ENCODE data around the gene TOB1. TPM values are rescaled to one million over a fixed set of nuclear protein-coding genes. Genes with fewer than 3 reads are reported as not detected.

TOB1 gene
- total and polyA plus RNA-seq, 12 donors = 15.6 to 134 (median 97.8) TPM

DNA sequence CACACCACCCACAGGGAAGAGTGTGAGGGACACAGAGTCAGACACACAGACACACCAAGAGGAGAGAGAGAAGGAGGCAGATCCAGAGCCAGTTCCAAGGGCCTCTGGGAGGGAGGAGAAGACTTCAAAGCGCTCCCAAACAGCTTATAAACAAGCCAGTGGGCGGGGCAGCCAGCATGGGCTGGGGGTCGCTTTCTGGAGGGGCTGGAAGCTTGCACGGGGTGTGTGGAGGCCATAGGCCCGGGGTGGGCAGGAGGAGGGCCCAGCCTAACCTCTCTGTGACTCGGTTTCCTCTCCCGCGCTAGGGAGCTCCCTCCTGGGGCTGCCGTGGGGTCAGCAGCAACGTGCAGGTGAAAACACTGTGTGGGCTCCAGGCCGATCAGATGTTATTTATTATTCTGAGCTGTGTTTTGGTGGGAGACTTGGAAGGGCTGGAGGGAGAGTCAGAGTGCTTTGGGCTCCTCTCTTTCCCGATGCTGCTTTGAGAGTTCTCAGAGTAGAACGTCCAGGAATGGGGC, 33.2 kb downstream of the TOB1 start:
- WGBS, 2 donors = 80 to 82% methylated on average over 13 of the region's 13 CpGs
- intact Hi-C loops (cut with DNase I) = no loop called here

DNA sequence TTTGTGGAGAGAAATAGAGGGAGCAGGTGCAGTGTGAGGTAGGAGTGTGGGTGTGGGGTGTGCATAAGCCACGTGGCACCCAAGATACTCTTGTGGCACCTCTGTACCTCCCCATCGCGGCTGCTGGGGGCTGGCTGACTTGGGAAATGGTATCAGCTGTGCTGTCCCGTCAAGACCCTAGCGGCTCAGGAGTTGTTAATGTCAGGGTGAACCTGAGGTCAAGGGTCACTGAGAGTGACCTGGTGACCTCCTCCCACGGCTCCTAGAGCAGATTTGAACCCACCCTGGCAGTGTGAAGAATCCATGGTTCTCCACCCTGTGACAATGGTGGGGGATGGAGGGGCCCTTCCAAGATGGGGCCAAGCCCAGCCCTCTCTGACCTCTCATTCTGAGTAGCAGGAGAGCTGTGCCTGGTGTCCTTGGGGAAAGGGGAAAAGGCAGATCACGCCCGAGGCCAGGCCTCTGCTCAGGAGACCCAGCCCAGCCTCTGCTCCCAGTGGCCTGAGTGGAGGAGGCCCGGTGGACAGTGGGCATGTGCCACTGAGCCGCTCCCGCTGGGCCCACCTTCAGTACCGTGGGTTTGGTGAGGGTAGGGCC, 33.8 kb downstream of the TOB1 start:
- WGBS, 2 donors = 92 to 93% methylated on average over 12 of the region's 12 CpGs
- intact Hi-C loops (cut with DNase I) = no loop called here
- ATAC-seq (no peak), DNase-seq (no peak)
- no peak overlapping the region for H3K27ac ChIP-seq
- H3K36me3 ChIP-seq = no peaks in the 10 kb centered on the region
- peaks cover 2 to 46% (median 6%) of the 10 kb centered on the region in 9 donors for H3K4me1 ChIP-seq
- H3K9me3 ChIP-seq = no peaks in the 10 kb centered on the region
- no peak overlapping the region for H3K4me3 ChIP-seq
- peaks cover 0 to 14% (median 7%) of the 10 kb centered on the region in 7 donors for H3K27me3 ChIP-seq
- TF ChIP-seq, protein P1, sequence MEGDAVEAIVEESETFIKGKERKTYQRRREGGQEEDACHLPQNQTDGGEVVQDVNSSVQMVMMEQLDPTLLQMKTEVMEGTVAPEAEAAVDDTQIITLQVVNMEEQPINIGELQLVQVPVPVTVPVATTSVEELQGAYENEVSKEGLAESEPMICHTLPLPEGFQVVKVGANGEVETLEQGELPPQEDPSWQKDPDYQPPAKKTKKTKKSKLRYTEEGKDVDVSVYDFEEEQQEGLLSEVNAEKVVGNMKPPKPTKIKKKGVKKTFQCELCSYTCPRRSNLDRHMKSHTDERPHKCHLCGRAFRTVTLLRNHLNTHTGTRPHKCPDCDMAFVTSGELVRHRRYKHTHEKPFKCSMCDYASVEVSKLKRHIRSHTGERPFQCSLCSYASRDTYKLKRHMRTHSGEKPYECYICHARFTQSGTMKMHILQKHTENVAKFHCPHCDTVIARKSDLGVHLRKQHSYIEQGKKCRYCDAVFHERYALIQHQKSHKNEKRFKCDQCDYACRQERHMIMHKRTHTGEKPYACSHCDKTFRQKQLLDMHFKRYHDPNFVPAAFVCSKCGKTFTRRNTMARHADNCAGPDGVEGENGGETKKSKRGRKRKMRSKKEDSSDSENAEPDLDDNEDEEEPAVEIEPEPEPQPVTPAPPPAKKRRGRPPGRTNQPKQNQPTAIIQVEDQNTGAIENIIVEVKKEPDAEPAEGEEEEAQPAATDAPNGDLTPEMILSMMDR (IDR thresholded peaks at IDR 0.05) = no peak

More for the DNA sequence above, 33.2 kb downstream of the TOB1 start:
- TF ChIP-seq, protein P1 (IDR thresholded peaks at IDR 0.05) = no peak
- H3K4me3 ChIP-seq = no peak overlapping the region
- H3K4me1 ChIP-seq = peaks cover 2 to 51% (median 6%) of the 10 kb centered on the region in 9 donors
- H3K9me3 ChIP-seq = no peaks in the 10 kb centered on the region
- no peak overlapping the region for H3K27ac ChIP-seq
- no peak for ATAC-seq
- no peak for DNase-seq
- peaks cover 0 to 14% (median 7%) of the 10 kb centered on the region in 7 donors for H3K27me3 ChIP-seq
- no peaks in the 10 kb centered on the region for H3K36me3 ChIP-seq

DNA sequence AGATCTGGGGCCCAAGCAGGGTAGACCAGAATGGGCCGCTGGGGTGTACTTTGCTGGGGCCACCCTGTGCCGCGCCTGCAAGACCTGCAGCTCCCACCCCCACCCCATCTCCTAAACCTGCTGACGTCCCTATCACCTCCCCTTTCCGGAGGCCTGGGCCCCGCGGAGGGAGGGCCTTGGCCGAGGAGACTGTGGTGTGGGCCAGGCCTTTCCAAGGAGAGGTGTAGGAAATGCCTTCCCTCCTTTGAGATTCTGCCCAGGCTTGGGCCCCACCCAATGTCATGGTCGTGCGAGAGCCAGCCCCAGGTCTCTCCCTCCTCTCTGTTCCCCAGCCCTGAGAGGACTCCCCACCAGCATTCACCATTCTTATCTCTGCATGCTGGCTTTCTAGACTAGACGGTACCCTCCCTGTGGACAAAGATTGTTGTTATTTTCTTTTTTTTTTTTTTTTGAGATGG, 34.7 kb downstream of the TOB1 start:
- whole genome bisulfite sequencing, 2 donors = 46 to 51% methylated on average over 11 of the region's 11 CpGs
- TF ChIP-seq, protein P1 (IDR thresholded peaks at IDR 0.05) = no peak
- Histone ChIP-seq H3K4me3 (no peak overlapping the region), H3K27me3 (peaks cover 0 to 14% (median 7%) of the 10 kb centered on the region in 7 donors), H3K36me3 (no peaks in the 10 kb centered on the region), H3K4me1 (peaks cover 2 to 42% (median 6%) of the 10 kb centered on the region in 9 donors), H3K27ac (no peak overlapping the region), H3K9me3 (no peaks in the 10 kb centered on the region)
- ATAC-seq = peak in 6 of 8 donors; percentile 7 to 64 (median 26)
- intact Hi-C loops (cut with DNase I) = no loop called here
- no peak for DNase-seq

DNA sequence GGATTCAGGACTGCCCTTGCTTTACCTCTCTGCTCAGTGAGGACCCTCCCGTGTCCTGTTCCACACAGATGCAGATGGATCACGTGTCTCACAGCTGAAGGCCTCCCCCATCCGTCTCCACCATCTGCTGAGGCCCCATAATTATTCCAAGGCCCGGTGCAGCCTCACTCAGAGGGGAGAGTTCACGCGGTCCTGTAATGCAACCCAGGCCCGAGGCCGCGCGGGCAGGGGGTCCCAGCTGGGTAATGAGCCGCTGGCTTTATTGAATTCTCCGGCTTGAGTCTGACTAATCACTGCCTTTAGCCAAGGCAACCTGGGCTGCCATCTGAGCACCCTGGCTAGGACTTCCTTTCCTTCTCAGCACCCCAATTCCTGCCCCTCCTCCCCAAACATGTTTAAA, 35.2 kb downstream of the TOB1 start:
- intact Hi-C loops (cut with DNase I) = no loop called here
- peaks cover 2 to 42% (median 6%) of the 10 kb centered on the region in 9 donors for H3K4me1 ChIP-seq
- no peaks in the 10 kb centered on the region for H3K36me3 ChIP-seq
- TF ChIP-seq, protein P1 (IDR thresholded peaks at IDR 0.05) = no peak
- 77 to 78% methylated on average over 12 of the region's 12 CpGs for WGBS, 2 donors
- ATAC-seq (no peak), DNase-seq (no peak)
- no peak overlapping the region for H3K4me3 ChIP-seq
- no peaks in the 10 kb centered on the region for H3K9me3 ChIP-seq
- H3K27me3 ChIP-seq = peaks cover 0 to 14% (median 7%) of the 10 kb centered on the region in 7 donors
- H3K27ac ChIP-seq = no peak overlapping the region

Measured in heart right ventricle (tissue), 16 donors.